ENCODE results near the gene CSAD. TPM values are rescaled to one million over a fixed set of nuclear protein-coding genes. Genes with fewer than 3 reads are reported as not detected.
"Not testable (repeated sequence)": the region's sequence is repeated elsewhere in the genome, so short reads cannot be mapped to it uniquely, and the experiment has no call there.

CSAD gene
- total RNA-seq, 1 experiment from 2014 or later: 19.2 TPM

- peak overlapping the region; percentile 91 for H3K27ac ChIP-seq (ENCODE audit: low read length)
- no peak overlapping the region for H2AFZ ChIP-seq (ENCODE audit: low read length)
- no peaks in the 10 kb centered on the region for H4K20me1 ChIP-seq (ENCODE audit: insufficient read depth, low read depth, low read length)
- no peaks in the 10 kb centered on the region for H3K9me3 ChIP-seq (ENCODE audit: low read length)
- H3K4me3 ChIP-seq (ENCODE audit: low read length): peak overlapping the region; percentile 74
- peak; percentile 86 for DNase-seq
- H3K36me3 ChIP-seq (ENCODE audit: insufficient read depth, low read length): peaks cover 9% of the 10 kb centered on the region; the same call in 1 of the 2 replicates
- H3K27me3 ChIP-seq (ENCODE audit: low read length): no peaks in the 10 kb centered on the region
- H3K4me1 ChIP-seq (ENCODE audit: low read length): peaks cover 76% of the 10 kb centered on the region
- H3K79me2 ChIP-seq (ENCODE audit: low read length): peaks cover 50% of the 10 kb centered on the region
- H3K4me2 ChIP-seq (ENCODE audit: low read depth, low read length, poor library complexity, severe bottlenecking): peak overlapping the region; percentile 93
- H3K9me2 ChIP-seq (replicated peaks; ENCODE audit: insufficient read depth, low read length): no peaks in the 10 kb centered on the region
- peak overlapping the region; percentile 80 for H3K9ac ChIP-seq (ENCODE audit: low read length)
These were observed 25.2 kb upstream of the CSAD start for GRCh38 chr12:53205747-53206419.

DNA sequence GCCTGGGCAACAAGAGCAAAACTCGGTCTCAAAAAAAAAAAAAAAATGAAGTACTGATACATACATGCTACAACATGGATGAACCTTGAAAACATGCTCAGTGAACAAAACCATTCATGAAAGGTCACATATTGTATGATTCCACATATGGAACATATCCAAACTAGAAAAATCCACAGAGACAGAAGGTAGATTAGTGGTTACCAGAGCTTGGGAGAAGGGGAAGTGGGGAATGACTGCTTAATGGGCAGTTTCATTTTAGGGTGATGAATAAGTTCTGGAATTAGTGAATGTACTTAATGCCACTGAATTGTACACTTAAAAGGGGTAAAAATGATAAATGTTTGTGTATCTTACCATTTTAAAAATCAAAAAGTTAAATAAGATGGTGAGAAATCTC lies 23.6 kb upstream of the CSAD start:
- Histone ChIP-seq H2AFZ (ENCODE audit: low read length) (no peak overlapping the region), H3K27ac (ENCODE audit: low read length) (peak overlapping the region; percentile 91; the same call in 1 of the 2 replicates), H3K4me3 (ENCODE audit: low read length) (no peak overlapping the region), H3K79me2 (ENCODE audit: low read length) (peaks cover 58% of the 10 kb centered on the region), H3K4me2 (ENCODE audit: low read depth, low read length, poor library complexity, severe bottlenecking) (peak overlapping the region; percentile 93), H3K9ac (ENCODE audit: low read length) (no peak overlapping the region), H4K20me1 (ENCODE audit: insufficient read depth, low read depth, low read length) (no peaks in the 10 kb centered on the region), H3K9me2 (replicated peaks; ENCODE audit: insufficient read depth, low read length) (no peaks in the 10 kb centered on the region), H3K36me3 (ENCODE audit: insufficient read depth, low read length) (peaks cover 12% of the 10 kb centered on the region), H3K9me3 (ENCODE audit: low read length) (no peaks in the 10 kb centered on the region), H3K27me3 (ENCODE audit: low read length) (no peaks in the 10 kb centered on the region), H3K4me1 (ENCODE audit: low read length) (peaks cover 90% of the 10 kb centered on the region)
- DNase-seq: no peak

GRCh38 chr12:53202316-53202715 lies 21.6 kb upstream of the CSAD start:
- H4K20me1 ChIP-seq (ENCODE audit: insufficient read depth, low read depth, low read length); H3K9me3 ChIP-seq (ENCODE audit: low read length); H2AFZ ChIP-seq (ENCODE audit: low read length); H3K9me2 ChIP-seq (replicated peaks; ENCODE audit: insufficient read depth, low read length); H3K27me3 ChIP-seq (ENCODE audit: low read length); DNase-seq; H3K9ac ChIP-seq (ENCODE audit: low read length): not testable (repeated sequence)
- H3K4me3 ChIP-seq (ENCODE audit: low read length): peak overlapping the region; percentile 47; the same call in 1 of the 2 replicates
- peaks cover 12% of the 10 kb centered on the region for H3K36me3 ChIP-seq (ENCODE audit: insufficient read depth, low read length)
- peaks cover 76% of the 10 kb centered on the region for H3K4me1 ChIP-seq (ENCODE audit: low read length)
- H3K4me2 ChIP-seq (ENCODE audit: low read depth, low read length, poor library complexity, severe bottlenecking): peak overlapping the region; percentile 74
- peaks cover 61% of the 10 kb centered on the region for H3K79me2 ChIP-seq (ENCODE audit: low read length)
- H3K27ac ChIP-seq (ENCODE audit: low read length): peak overlapping the region; percentile 95

DNA sequence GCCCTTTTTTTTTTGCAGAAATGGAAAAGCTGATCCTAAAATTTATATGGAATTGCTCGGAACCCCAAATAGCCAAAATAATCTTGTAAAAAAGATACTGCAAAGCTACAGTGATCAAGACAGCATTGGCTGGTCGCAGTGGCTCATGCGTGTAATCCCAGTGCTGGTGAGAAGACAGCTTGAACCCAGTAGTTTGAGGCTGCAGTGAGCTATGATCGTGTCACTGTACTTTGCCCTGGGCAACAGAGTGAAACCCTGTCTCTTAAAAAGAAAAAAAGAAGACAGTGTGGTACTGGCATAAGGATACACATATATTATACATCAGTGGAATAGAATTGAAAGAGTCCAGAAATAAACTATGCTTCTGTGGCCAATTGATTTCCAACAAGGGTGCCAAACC lies 20.9 kb upstream of the CSAD start:
- Histone ChIP-seq H2AFZ (ENCODE audit: low read length) (no peak overlapping the region), H3K36me3 (ENCODE audit: insufficient read depth, low read length) (peaks cover 13% of the 10 kb centered on the region), H3K4me3 (ENCODE audit: low read length) (peak overlapping the region; percentile 47), H3K9ac (ENCODE audit: low read length) (peak overlapping the region; percentile 62), H3K27me3 (ENCODE audit: low read length) (no peaks in the 10 kb centered on the region), H3K27ac (ENCODE audit: low read length) (peak overlapping the region; percentile 95), H3K4me1 (ENCODE audit: low read length) (peaks cover 74% of the 10 kb centered on the region), H4K20me1 (ENCODE audit: insufficient read depth, low read depth, low read length) (no peaks in the 10 kb centered on the region), H3K9me3 (ENCODE audit: low read length) (no peaks in the 10 kb centered on the region), H3K79me2 (ENCODE audit: low read length) (peaks cover 57% of the 10 kb centered on the region), H3K9me2 (replicated peaks; ENCODE audit: insufficient read depth, low read length) (no peaks in the 10 kb centered on the region), H3K4me2 (ENCODE audit: low read depth, low read length, poor library complexity, severe bottlenecking) (peak overlapping the region; percentile 74)
- DNase-seq: peak; percentile 65

- H3K4me2 ChIP-seq (ENCODE audit: low read depth, low read length, poor library complexity, severe bottlenecking): peak overlapping the region; percentile 74
- no peak for DNase-seq
- no peaks in the 10 kb centered on the region for H3K9me2 ChIP-seq (replicated peaks; ENCODE audit: insufficient read depth, low read length)
- peaks cover 71% of the 10 kb centered on the region for H3K4me1 ChIP-seq (ENCODE audit: low read length)
- peak overlapping the region; percentile 47 for H3K4me3 ChIP-seq (ENCODE audit: low read length)
- H3K9ac ChIP-seq (ENCODE audit: low read length): peak overlapping the region; percentile 62
- no peaks in the 10 kb centered on the region for H3K27me3 ChIP-seq (ENCODE audit: low read length)
- H3K27ac ChIP-seq (ENCODE audit: low read length): peak overlapping the region; percentile 95
- no peaks in the 10 kb centered on the region for H4K20me1 ChIP-seq (ENCODE audit: insufficient read depth, low read depth, low read length)
- H3K36me3 ChIP-seq (ENCODE audit: insufficient read depth, low read length): peaks cover 18% of the 10 kb centered on the region
- H3K79me2 ChIP-seq (ENCODE audit: low read length): peaks cover 52% of the 10 kb centered on the region
- H2AFZ ChIP-seq (ENCODE audit: low read length): no peak overlapping the region
- H3K9me3 ChIP-seq (ENCODE audit: low read length): no peaks in the 10 kb centered on the region
These were observed 20.4 kb upstream of the CSAD start for GRCh38 chr12:53201177-53201541.

- Histone ChIP-seq H3K4me1 (ENCODE audit: low read length) (peaks cover 65% of the 10 kb centered on the region), H3K9me3 (ENCODE audit: low read length) (no peaks in the 10 kb centered on the region), H3K4me2 (ENCODE audit: low read depth, low read length, poor library complexity, severe bottlenecking) (peak overlapping the region; percentile 74), H4K20me1 (ENCODE audit: insufficient read depth, low read depth, low read length) (no peaks in the 10 kb centered on the region), H3K36me3 (ENCODE audit: insufficient read depth, low read length) (peaks cover 23% of the 10 kb centered on the region), H3K9ac (ENCODE audit: low read length) (peak overlapping the region; percentile 62), H3K9me2 (replicated peaks; ENCODE audit: insufficient read depth, low read length) (no peaks in the 10 kb centered on the region), H2AFZ (ENCODE audit: low read length) (no peak overlapping the region), H3K4me3 (ENCODE audit: low read length) (peak overlapping the region; percentile 47), H3K27ac (ENCODE audit: low read length) (peak overlapping the region; percentile 95), H3K27me3 (ENCODE audit: low read length) (no peaks in the 10 kb centered on the region), H3K79me2 (ENCODE audit: low read length) (peaks cover 47% of the 10 kb centered on the region)
- peak; percentile 83 for DNase-seq
These were observed 19.9 kb upstream of the CSAD start for GRCh38 chr12:53200458-53201176.

GRCh38 chr12:53200107-53200457 lies 19.4 kb upstream of the CSAD start:
- Histone ChIP-seq H4K20me1 (ENCODE audit: insufficient read depth, low read depth, low read length) (no peaks in the 10 kb centered on the region), H3K4me3 (ENCODE audit: low read length) (peak overlapping the region; percentile 47), H3K27ac (ENCODE audit: low read length) (peak overlapping the region; percentile 95), H2AFZ (ENCODE audit: low read length) (no peak overlapping the region), H3K9ac (ENCODE audit: low read length) (peak overlapping the region; percentile 62), H3K9me2 (replicated peaks; ENCODE audit: insufficient read depth, low read length) (no peaks in the 10 kb centered on the region), H3K36me3 (ENCODE audit: insufficient read depth, low read length) (peaks cover 25% of the 10 kb centered on the region), H3K27me3 (ENCODE audit: low read length) (no peaks in the 10 kb centered on the region), H3K79me2 (ENCODE audit: low read length) (peaks cover 42% of the 10 kb centered on the region), H3K9me3 (ENCODE audit: low read length) (no peaks in the 10 kb centered on the region), H3K4me2 (ENCODE audit: low read depth, low read length, poor library complexity, severe bottlenecking) (peak overlapping the region; percentile 74), H3K4me1 (ENCODE audit: low read length) (peaks cover 60% of the 10 kb centered on the region)
- no peak for DNase-seq

DNA sequence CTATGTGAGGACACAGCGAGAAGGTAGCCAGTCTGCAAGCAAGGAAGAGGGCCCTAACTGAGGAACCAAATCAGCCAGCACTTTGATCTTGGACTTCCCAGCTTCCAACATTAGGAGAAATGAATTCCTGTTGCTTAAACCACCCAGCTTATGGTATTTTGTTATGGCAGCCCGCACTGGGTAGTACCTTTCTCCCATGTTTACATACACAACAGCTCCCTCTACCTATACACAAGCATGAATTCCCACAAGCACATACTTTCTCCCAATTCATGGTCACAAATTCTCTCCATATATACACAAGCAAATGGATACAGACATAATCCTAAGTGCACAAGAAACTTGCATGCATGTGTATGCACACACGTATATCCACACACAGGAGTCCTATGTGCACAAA lies 19.0 kb upstream of the CSAD start:
- Histone ChIP-seq H3K27ac (ENCODE audit: low read length) (peak overlapping the region; percentile 95), H3K4me1 (ENCODE audit: low read length) (peaks cover 56% of the 10 kb centered on the region), H2AFZ (ENCODE audit: low read length) (no peak overlapping the region), H3K9ac (ENCODE audit: low read length) (peak overlapping the region; percentile 62), H3K9me2 (replicated peaks; ENCODE audit: insufficient read depth, low read length) (no peaks in the 10 kb centered on the region), H3K79me2 (ENCODE audit: low read length) (peaks cover 38% of the 10 kb centered on the region), H4K20me1 (ENCODE audit: insufficient read depth, low read depth, low read length) (no peaks in the 10 kb centered on the region), H3K36me3 (ENCODE audit: insufficient read depth, low read length) (peaks cover 25% of the 10 kb centered on the region), H3K27me3 (ENCODE audit: low read length) (no peaks in the 10 kb centered on the region), H3K9me3 (ENCODE audit: low read length) (no peaks in the 10 kb centered on the region), H3K4me2 (ENCODE audit: low read depth, low read length, poor library complexity, severe bottlenecking) (peak overlapping the region; percentile 74), H3K4me3 (ENCODE audit: low read length) (peak overlapping the region; percentile 47)
- no peak for DNase-seq

All from Karpas-422 (cell line).